ENCODE measurements around the gene ZFP36L1.

ZFP36L1 gene

GRCh38 chr14:68796418-68797101 is 3.7 kb upstream of the ZFP36L1 start:
- Histone ChIP-seq H3K9me2 (replicated peaks; ENCODE audit: low read depth, low read length) (no peaks in the 10 kb centered on the region), H3K79me2 (ENCODE audit: insufficient read depth, low read length) (peaks cover 33% of the 10 kb centered on the region), H3K9ac (ENCODE audit: low read depth, low read length, poor library complexity, severe bottlenecking) (peak overlapping the region; percentile 99), H3F3A (ENCODE audit: low read depth) (peaks cover 8% of the 10 kb centered on the region; the same call in 1 of the 2 replicates), H2AFZ (ENCODE audit: low read length) (peak overlapping the region; percentile 73), H3K27me3 (ENCODE audit: insufficient read depth, low read length, poor library complexity, severe bottlenecking) (peaks cover 12% of the 10 kb centered on the region), H3K4me1 (ENCODE audit: insufficient read depth, low read length, poor library complexity, severe bottlenecking) (peaks cover 35% of the 10 kb centered on the region), H3K4me3 (ENCODE audit: low read length, poor library complexity, severe bottlenecking) (peak overlapping the region; percentile 96), H3K4me2 (ENCODE audit: low read depth, low read length, poor library complexity, severe bottlenecking) (peak overlapping the region; percentile 98), H4K20me1 (ENCODE audit: insufficient read depth, low read length, poor library complexity, severe bottlenecking) (peaks cover 9% of the 10 kb centered on the region), H3K36me3 (ENCODE audit: insufficient read depth, low read length) (no peaks in the 10 kb centered on the region), H3K9me3 (ENCODE audit: insufficient read depth, low read depth, low read length) (peaks cover 7% of the 10 kb centered on the region; the same call in 1 of the 2 replicates)
- TF ChIP-seq CTCF (conservative IDR thresholded peaks at IDR 0.05; ENCODE audit: low read length) (no peak), EZH2phosphoT487 (IDR thresholded peaks at IDR 0.05; ENCODE audit: borderline replicate concordance) (no peak)

- Histone ChIP-seq H3K9me3 (ENCODE audit: insufficient read depth, low read depth, low read length) (no peaks in the 10 kb centered on the region), H2AFZ (ENCODE audit: low read length) (peak overlapping the region; percentile 73), H3K9me2 (replicated peaks; ENCODE audit: low read depth, low read length) (no peaks in the 10 kb centered on the region), H3K4me1 (ENCODE audit: insufficient read depth, low read length, poor library complexity, severe bottlenecking) (peaks cover 41% of the 10 kb centered on the region), H3K4me2 (ENCODE audit: low read depth, low read length, poor library complexity, severe bottlenecking) (peak overlapping the region; percentile 98), H4K20me1 (ENCODE audit: insufficient read depth, low read length, poor library complexity, severe bottlenecking) (peaks cover 16% of the 10 kb centered on the region), H3F3A (ENCODE audit: low read depth) (peaks cover 6% of the 10 kb centered on the region; the same call in 1 of the 2 replicates), H3K27me3 (ENCODE audit: insufficient read depth, low read length, poor library complexity, severe bottlenecking) (peaks cover 7% of the 10 kb centered on the region), H3K9ac (ENCODE audit: low read depth, low read length, poor library complexity, severe bottlenecking) (peak overlapping the region; percentile 99), H3K36me3 (ENCODE audit: insufficient read depth, low read length) (no peaks in the 10 kb centered on the region), H3K4me3 (ENCODE audit: low read length, poor library complexity, severe bottlenecking) (peak overlapping the region; percentile 96), H3K79me2 (ENCODE audit: insufficient read depth, low read length) (peaks cover 41% of the 10 kb centered on the region)
- peak; percentile 57 for TF ChIP-seq CTCF (conservative IDR thresholded peaks at IDR 0.05; ENCODE audit: low read length)
- no peak for TF ChIP-seq EZH2phosphoT487 (IDR thresholded peaks at IDR 0.05; ENCODE audit: borderline replicate concordance)
These were observed 2.9 kb upstream of the ZFP36L1 start for GRCh38 chr14:68795597-68796417.

- no peak for TF ChIP-seq EZH2phosphoT487 (IDR thresholded peaks at IDR 0.05; ENCODE audit: borderline replicate concordance)
- TF ChIP-seq CTCF (conservative IDR thresholded peaks at IDR 0.05; ENCODE audit: low read length) = no peak
- H3K4me2 ChIP-seq (ENCODE audit: low read depth, low read length, poor library complexity, severe bottlenecking) = peak overlapping the region; percentile 98
- H3K4me1 ChIP-seq (ENCODE audit: insufficient read depth, low read length, poor library complexity, severe bottlenecking) = peaks cover 38% of the 10 kb centered on the region
- 0 out of 2 replicates have a peak overlapping the region, but pooled peaks have one; percentile 73 for H2AFZ ChIP-seq (ENCODE audit: low read length)
- no peaks in the 10 kb centered on the region for H3K9me3 ChIP-seq (ENCODE audit: insufficient read depth, low read depth, low read length)
- peak overlapping the region; percentile 96 for H3K4me3 ChIP-seq (ENCODE audit: low read length, poor library complexity, severe bottlenecking)
- H3K9ac ChIP-seq (ENCODE audit: low read depth, low read length, poor library complexity, severe bottlenecking) = peak overlapping the region; percentile 99
- peaks cover 7% of the 10 kb centered on the region for H3K27me3 ChIP-seq (ENCODE audit: insufficient read depth, low read length, poor library complexity, severe bottlenecking)
- H3F3A ChIP-seq (ENCODE audit: low read depth) = peaks cover 5% of the 10 kb centered on the region; the same call in 1 of the 2 replicates
- no peaks in the 10 kb centered on the region for H3K9me2 ChIP-seq (replicated peaks; ENCODE audit: low read depth, low read length)
- peaks cover 7% of the 10 kb centered on the region; the same call in 1 of the 2 replicates for H3K36me3 ChIP-seq (ENCODE audit: insufficient read depth, low read length)
- peaks cover 49% of the 10 kb centered on the region for H3K79me2 ChIP-seq (ENCODE audit: insufficient read depth, low read length)
- peaks cover 24% of the 10 kb centered on the region for H4K20me1 ChIP-seq (ENCODE audit: insufficient read depth, low read length, poor library complexity, severe bottlenecking)
These were observed 2.2 kb upstream of the ZFP36L1 start for GRCh38 chr14:68794851-68795596.

All from Loucy (cell line).